HG02884 (cell line): ENCODE results near the gene SMYD3.

Source experiments
- ATAC-seq: cut with Tn5 transposase; IDR thresholded peaks from one replicate; pipeline ENCODE4 v1.9.1; 2021; ENCODE audit warnings: mild to moderate bottlenecking, moderate library complexity; ENCODE audit not compliant: unreplicated experiment

The SMYD3 gene

DNA sequence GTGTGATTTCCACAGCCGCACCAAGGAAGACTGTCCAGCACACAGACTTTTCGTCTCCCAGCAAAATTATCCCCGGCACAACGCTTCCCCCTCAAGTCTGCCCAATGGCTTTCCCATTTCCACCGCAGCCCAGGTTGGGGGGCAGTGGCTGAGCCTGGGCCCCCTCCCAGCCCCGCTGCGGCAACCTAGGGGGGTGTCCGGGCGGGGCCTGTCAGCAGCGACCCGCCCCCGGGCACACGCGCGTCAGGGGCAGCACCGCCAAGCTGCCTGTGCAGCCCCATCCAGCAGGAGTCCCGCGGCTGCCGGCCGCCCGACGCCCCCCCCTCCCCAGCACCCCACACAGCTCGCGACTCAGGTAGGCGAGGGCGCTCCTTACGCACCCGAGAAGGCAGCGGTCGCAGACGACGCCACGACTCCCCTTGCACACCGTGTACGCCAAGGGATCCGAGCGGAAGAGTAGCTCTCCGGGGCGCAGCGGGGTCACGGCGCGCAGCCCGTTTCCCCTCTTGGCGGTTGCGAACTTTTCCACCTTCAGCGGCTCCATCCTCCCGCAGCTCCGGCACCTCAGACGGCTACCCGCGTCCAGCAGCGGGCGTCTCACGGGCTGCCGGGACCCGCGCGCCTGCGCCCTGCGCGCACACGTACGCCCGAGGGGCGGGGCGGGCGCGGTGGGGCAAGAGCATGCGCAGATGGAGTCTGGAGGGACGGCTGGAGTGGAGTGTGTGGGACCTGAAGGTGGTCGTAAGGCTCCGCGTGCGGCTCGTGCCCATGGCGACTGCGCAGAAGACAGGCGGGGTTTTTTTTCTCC is at the start of gene SMYD3:
SMYD3 (minus strand) TSS at position 606 of the 808 bp plus-strand sequence.
- ATAC-seq: peak; percentile 93

GRCh38 chr1:246554201-246554600 is 47.1 kb upstream of the SMYD3 start:
- no peak for ATAC-seq

GRCh38 chr1:246552110-246552509 is 45.0 kb upstream of the SMYD3 start:
- ATAC-seq: no peak

- ATAC-seq: no peak
These were observed 43.3 kb upstream of the SMYD3 start for GRCh38 chr1:246550402-246550801.

DNA sequence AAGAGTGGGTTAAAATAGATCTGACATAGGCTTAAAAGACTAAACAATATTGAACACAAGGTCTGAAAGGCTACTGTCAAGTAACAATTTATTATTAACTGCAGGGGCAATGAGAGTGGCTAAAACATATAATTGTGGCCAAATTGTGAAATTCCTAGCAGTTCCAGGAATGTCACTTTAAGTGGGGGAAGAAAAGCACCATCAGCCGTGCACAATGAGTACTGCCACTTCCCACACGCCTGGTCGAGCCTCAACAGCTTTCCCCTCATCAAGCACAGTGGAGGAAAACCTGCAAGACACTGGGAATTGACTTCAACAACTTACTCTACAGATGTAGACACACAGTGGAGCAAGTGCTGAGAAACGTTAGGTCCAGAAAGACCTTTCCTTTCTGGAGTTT is 42.6 kb upstream of the SMYD3 start:
- ATAC-seq: no peak

- ATAC-seq: no peak
These were observed 36.9 kb upstream of the SMYD3 start for GRCh38 chr1:246544001-246544400.

DNA sequence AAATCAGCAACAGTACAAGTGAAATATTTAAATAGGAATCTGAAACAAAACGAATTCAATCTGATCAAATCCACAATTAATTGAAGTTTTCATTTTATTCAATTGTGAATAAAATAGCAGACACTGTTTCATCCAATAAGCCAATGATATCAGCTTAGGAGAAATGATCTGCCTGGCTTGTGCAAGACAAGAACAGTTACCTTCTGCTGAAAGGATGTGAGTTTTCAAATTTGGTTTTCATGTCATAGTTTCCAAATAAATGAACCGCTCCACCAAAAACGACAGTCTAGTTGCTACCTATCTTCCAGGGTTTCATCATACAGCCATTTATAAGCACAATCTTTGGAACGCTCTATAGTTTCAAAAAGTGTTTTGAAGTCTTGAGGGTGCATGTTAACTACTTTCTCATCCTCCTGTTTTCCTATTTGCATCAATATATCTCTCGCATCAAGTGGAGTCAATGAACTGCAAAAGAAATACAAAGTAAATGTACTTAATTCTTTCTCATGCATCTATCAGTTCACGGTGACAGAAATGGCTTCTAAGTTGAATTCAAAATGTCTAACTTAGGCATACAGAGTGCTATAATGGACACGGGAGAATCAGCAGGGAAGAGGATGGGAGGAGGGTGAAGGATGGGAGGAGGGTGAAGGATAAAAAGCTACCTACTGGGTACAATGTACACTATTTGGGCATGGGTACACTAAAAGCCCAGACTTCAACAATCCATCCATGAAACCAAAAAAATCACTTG is 33.8 kb upstream of the SMYD3 start:
- no peak for ATAC-seq

DNA sequence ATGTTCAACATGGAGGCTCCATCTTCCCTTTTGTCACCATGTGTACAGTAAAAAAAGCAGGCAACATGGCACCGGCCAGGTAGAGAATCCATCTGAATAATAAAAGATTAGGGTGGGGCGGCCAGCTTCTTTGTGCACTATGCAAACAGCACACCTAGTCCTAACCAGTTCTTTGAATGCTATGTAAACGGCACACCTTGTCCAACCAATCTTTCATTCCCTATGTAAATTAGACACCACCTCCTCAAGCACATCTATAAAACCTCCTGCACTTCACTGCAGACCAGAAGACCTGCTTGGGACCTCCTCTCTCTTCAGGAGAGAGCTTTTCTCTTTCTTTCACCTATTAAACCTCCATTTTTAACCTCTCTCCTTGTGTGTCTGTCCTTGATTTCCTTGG is 30.8 kb upstream of the SMYD3 start:
- ATAC-seq: no peak

- no peak for ATAC-seq
These were observed 30.4 kb upstream of the SMYD3 start for GRCh38 chr1:246537441-246537840.

GRCh38 chr1:246534114-246534513 is 27.0 kb upstream of the SMYD3 start:
- ATAC-seq: no peak

- no peak for ATAC-seq
These were observed 26.4 kb upstream of the SMYD3 start for GRCh38 chr1:246533371-246533905.

GRCh38 chr1:246532519-246532918 is 25.4 kb upstream of the SMYD3 start:
- ATAC-seq: no peak

DNA sequence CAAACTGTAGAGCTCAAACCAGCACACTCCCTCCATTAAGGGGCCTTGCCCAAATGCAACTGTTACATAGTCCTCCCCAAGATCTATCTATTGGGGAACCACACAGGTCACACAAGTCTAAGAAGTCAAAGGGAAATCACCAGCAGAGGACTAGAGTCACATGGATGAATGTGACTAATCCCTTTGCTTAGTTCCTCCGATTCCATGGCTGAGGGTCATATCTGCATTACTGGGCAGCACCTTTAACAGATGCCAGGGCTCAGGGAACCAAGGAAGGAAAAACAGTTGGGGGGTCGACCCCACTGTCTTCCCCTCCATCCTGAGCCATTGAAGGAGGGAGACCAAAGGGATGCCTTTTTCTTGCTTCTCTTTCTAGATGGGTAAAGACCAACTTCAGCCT is 23.4 kb upstream of the SMYD3 start:
- ATAC-seq: no peak

GRCh38 chr1:246528933-246529731 is 22.1 kb upstream of the SMYD3 start:
- ATAC-seq: no peak

- ATAC-seq: no peak
These were observed 20.5 kb upstream of the SMYD3 start for GRCh38 chr1:246527402-246528088.

- ATAC-seq: no peak
These were observed 19.8 kb upstream of the SMYD3 start for GRCh38 chr1:246526915-246527314.

DNA sequence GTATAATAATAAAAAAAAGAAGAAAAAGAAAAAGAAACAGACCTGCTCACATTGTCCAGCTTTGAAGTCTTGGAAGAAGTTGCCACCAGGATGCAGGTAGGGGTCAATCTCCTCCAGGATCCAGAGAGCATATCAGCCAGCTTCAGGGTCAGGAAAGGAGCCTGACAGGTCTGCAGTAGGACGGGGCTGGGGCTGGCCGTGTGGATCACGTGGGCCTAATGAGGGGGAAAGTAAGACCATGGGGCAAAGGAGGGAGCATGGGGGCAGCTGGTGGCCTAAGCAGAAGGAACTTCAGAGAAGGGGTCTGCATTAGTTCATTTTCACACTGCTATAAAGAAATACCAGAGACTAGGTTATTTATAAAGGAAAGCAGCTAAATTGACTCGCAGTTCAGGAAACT is 19.3 kb upstream of the SMYD3 start:
- no peak for ATAC-seq

- no peak for ATAC-seq
These were observed 12.4 kb upstream of the SMYD3 start for GRCh38 chr1:246519514-246519913.

DNA sequence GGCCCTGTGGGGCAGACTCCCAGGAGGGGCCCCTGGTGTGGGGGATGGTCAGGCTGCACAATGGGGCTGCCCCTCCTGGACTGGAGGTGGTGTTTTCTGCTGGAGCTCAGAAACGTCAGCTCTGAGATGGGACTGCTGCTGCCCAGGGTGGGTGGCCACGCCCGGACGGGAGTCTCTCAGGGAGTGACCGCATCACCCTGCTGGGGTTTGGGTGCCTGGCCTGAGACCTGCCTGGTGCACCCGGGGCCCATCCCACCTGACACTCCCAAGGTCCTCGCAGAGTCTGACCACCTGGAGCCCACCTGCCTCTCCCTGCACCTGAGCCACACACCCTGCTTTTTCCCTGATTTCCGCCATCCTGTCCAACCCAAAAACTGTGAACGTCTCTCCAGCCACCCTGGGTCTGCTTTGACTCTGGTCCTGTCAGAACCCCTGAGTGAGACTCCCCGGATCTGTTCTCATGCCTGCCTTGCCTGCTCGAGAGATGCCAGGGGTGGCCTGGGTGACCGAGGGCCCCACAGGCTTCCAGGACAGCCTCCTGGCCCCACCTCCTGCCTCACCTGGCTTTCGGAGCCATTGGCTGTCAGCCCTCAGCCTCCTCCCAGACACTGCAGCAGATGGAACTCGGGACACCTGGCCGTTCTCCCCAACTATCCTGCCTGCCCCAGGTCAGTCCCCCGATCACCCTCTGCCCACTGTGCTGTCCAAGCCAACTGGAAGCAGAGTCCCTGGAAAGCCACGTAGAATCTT is 11.6 kb upstream of the SMYD3 start:
- ATAC-seq: no peak

DNA sequence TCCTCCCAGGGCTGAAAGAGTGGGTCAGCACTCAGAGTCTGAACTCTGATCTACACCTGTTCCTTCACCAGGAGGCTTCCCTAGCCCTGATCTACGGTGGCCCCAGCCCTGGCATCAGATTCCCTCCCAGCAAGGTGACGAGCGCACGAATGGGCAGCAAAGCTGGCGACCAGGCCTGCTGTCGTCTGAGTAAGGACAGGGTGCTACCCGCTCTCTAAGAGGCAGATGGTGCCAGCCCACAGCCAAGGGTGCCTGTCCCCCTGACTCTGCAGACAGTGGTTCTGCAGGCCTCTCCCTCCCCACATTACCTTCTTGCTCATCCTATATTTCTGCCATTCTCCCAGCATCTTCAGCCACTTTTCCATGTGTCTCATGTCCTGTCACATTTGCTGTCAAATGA is 10.3 kb upstream of the SMYD3 start:
- no peak for ATAC-seq
